Upper lobe of left lung (tissue), 4 donors: ENCODE measurements around the gene SPATA32.

Experiments used
- CTCF ChIP-seq, 6 experiments: fragments of 450-650 bp in 4 of 6; fragments of 200-600 bp in 2 of 6; sonication (generic) in 2 of 6; IDR thresholded peaks; one replicate each; pipeline ENCODE4 v1.5.1; 2016 to 2019; ENCODE audit warnings: antibody characterized with exemption in 6 of 6
- EP300 ChIP-seq, 4 donors: sonication (generic); formaldehyde crosslinking; IDR thresholded peaks; one replicate each; pipeline ENCODE4 v1.5.1; 2017; ENCODE audit warnings: antibody characterized with exemption in 4 of 4, control low read depth in 2 of 4
- POLR2A ChIP-seq, 4 donors: fragments of 450-650 bp; IDR thresholded peaks; one replicate each; pipeline ENCODE4 v1.5.1; 2016 to 2017; ENCODE audit warnings: antibody characterized with exemption in 4 of 4, mild to moderate bottlenecking in 2 of 4
- POLR2AphosphoS5 ChIP-seq, 2 donors: sonication (generic); formaldehyde crosslinking; IDR thresholded peaks; one replicate each; pipeline ENCODE4 v1.5.1; 2017; ENCODE audit warnings: antibody characterized with exemption in 2 of 2

GRCh38 chr17:45277992-45278391 lies 16.1 kb upstream of the SPATA32 start:
- TF ChIP-seq CTCF (IDR thresholded peaks at IDR 0.05) (no peak), POLR2A (IDR thresholded peaks at IDR 0.05) (no peak), EP300 (IDR thresholded peaks at IDR 0.05) (no peak), POLR2AphosphoS5 (IDR thresholded peaks at IDR 0.05) (no peak)
